A549 (cell line): ENCODE data around the gene LYST.

Experiments used
- CTCF ChIP-seq: fragments of >200 bp; sonication (Bioruptor Twin); formaldehyde crosslinking; IDR thresholded peaks from 3 replicates; pipeline ENCODE4 v1.5.1; 2016
- JUN ChIP-seq, 2 experiments: fragments of >200 bp; sonication (Bioruptor Twin); formaldehyde crosslinking; IDR thresholded peaks; 2 replicates in 1 of 2; 3 replicates in 1 of 2; pipeline ENCODE4 v1.6.1; 2016 to 2017
- MYC ChIP-seq: IDR thresholded peaks from 2 replicates; pipeline ENCODE4 v1.6.1; 2012; ENCODE audit warnings: mild to moderate bottlenecking, inconsistent platforms, low read length, improper control_type of control experiment, borderline replicate concordance
- POLR2A ChIP-seq: IDR thresholded peaks from 2 replicates; pipeline ENCODE4 v1.6.1; 2012; ENCODE audit warnings: mild to moderate bottlenecking, low read length
- USF2 ChIP-seq: fragments of 450-650 bp; IDR thresholded peaks from 2 replicates; pipeline ENCODE4 v1.6.1; 2014; ENCODE audit warnings: antibody characterized with exemption

GRCh38 chr1:235821361-235821981, 45.2 kb downstream of the LYST start:
- TF ChIP-seq POLR2A: no peak
- TF ChIP-seq CTCF: no peak
- TF ChIP-seq USF2: no peak
- no peak for TF ChIP-seq JUN (IDR thresholded peaks at IDR 0.05)
- no peak for TF ChIP-seq MYC
